Stimulated activated CD8-positive, alpha-beta memory T cell treated with anti-CD3 and anti-CD28 coated beads, Interleukin-2, amount 100 ng/mL, for 1 hour (primary cell): ENCODE results near the gene SLC22A17.
"Not testable (repeated sequence)": the region's sequence is repeated elsewhere in the genome, so short reads cannot be mapped to it uniquely, and the experiment has no call there.

Source experiments
- DNase-seq, 2 donors: peaks; one replicate each; pipeline ENCODE4 v3.0.0-alpha.2; 2020; ENCODE audit warnings: low read depth in 2 of 2

SLC22A17 gene

GRCh38 chr14:23339506-23340268 lies 13.0 kb downstream of the SLC22A17 start:
- DNase-seq, result no peak

GRCh38 chr14:23335623-23336022 lies 17.1 kb downstream of the SLC22A17 start:
- no peak for DNase-seq

- DNase-seq, result peak; percentile 30 to 37
Observed at GRCh38 chr14:23327947-23328744, 24.5 kb downstream of the SLC22A17 start.

DNA sequence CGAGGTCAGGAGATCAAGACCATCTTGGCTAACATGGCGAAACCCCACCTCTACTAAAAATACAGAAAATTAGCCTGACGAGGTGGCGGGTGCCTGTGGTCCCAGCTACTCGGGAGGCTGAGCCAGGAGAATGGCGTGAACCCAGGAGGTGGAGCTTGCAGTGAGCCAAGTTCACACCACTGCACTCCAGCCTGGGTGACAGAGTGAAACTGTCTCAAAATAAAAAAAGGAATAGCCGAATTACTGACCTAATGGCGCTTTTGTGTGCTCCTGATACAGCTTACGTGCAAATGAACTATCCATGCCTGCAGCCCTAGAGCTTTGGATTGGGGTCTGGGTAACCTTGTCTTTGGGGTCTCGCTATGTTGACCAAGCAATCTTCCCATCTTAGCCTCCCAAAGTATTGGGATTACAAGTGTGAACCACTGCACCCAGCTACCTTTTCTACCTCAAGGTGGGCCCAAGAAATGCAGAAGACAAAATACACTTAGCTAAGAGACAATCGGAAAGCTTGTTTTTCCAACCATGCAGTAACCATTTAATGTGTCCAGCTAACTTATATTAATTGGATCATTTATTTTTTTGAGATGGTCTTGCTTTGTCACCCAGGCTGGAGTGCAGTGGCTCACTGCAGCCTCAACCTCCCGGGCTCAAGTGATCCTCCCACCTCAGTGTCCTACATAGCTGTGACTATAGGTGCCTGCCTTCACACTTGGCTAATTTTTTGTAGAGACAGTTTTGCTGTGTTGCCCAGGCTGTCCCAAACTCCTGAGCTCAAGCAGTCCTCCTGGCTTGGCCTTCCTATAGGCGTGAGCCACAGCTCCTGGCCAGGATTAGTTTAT lies 26.0 kb downstream of the SLC22A17 start:
- no peak for DNase-seq

- DNase-seq, result not testable (repeated sequence)
Observed at GRCh38 chr14:23325746-23326145, 26.9 kb downstream of the SLC22A17 start.

GRCh38 chr14:23324993-23325392 lies 27.7 kb downstream of the SLC22A17 start:
- DNase-seq, result no peak

DNA sequence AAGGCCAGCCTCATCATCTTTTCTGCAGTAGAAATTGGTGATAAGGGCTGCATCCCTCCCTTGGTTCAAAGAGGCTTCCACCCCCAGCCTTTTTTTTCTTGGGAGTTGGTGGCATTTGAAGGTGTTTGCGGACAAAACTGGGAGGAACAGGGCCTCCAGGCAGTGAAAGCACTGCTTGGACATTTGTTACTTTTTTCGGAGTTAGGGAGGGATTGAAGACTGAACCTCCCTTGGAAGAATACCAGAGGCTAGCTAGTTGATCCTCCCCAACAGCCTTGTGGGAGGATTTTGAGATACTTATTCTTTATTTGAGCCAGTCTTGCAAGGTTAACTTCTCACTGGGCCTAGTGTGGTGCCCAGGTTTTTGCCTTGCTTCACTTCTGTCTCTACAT lies 28.2 kb downstream of the SLC22A17 start:
- no peak for DNase-seq

DNA sequence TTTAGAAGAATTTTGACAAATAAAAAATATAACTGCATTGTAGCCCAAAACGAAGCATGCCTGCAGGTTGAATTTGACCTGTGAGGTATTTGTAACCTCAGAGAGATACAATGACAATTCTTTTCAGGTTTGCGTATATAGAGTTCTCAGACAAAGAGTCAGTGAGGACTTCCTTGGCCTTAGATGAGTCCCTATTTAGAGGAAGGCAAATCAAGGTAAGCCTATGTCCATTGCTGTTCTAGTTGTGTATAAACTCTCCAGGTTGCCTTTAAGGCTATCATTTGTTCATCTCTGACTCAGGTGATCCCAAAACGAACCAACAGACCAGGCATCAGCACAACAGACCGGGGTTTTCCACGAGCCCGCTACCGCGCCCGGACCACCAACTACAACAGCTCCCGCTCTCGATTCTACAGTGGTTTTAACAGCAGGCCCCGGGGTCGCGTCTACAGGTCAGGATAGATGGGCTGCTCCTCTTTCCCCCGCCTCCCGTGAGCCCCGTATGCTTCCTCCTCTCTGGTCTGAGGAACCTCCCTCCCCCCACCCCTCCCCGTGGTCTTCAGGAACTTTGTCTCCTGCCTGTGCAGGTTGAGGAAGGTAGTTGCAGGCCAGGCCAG lies 28.7 kb downstream of the SLC22A17 start:
- no peak for DNase-seq

DNA sequence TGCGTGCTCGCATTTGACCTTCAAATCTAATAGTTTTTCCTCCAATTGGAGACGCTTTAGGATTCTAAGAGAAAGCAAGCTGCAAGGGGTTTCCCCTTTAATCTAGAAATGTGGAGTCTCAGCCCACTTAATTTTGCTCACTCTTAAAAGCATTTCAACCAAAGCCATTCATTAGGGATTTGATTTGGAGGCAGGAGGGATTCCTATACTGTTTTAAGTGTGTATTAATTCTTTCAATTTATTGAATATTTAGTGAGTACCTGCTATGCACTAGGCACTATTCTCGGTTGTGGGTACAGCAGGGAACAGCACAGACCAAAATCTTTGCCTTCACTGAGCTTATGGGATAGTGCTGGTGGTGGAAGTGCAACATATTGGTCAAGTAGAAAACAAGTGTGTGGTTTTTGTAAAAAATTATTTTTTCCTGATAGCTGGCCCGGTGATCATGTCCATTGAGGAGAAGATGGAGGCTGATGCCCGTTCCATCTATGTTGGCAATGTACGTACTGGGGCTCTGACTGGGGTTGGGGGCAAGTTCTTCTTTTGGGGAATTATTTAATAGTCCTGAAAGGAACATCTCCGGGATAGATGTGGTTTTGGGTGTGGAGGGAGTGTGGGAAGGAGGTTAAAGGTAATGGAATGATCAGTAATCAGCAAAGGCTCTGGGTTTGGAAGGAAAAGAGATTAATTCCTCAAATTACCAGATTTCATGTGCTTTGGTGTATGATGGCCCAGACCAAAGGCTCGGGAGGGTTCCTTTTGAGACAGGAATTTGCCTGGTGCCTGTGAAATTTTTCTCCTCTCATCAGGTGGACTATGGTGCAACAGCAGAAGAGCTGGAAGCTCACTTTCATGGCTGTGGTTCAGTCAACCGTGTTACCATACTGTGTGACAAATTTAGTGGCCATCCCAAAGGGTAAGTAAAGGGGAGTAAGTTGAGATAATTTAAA lies 29.8 kb downstream of the SLC22A17 start:
- DNase-seq, result no peak

DNA sequence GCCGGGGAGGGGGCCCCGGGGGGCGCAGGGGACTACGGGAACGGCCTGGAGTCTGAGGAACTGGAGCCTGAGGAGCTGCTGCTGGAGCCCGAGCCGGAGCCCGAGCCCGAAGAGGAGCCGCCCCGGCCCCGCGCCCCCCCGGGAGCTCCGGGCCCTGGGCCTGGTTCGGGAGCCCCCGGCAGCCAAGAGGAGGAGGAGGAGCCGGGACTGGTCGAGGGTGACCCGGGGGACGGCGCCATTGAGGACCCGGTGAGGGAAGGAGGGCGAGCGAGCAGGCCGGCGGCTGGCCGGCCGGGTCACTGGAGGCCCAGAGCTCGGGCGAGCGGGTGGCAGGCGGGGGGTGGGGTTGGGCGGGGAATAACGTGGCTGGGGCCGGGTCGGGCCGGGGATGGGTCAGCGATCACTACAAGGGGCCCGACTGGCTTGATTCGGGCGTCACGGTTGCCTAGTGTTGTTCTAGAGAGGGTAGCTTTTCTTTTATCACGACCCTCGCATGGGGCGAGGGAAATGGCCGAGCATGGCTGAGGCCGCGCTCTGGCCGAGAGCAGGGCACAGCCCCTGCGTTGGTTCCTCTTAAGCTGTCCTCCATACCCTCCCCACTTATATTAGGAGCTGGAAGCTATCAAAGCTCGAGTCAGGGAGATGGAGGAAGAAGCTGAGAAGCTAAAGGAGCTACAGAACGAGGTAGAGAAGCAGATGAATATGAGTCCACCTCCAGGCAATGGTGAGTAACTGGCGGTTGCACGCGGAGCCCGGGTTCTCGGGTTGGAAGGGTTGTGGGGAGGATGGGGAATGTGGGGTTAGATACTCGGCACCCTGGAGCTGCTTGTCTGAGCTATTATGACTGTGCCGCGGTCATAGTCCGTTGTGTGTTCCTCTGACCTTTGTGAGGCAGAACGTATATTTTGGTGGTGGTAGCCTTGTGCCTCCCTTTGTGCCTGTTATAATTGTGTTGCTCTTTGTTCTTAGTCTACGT lies 30.8 kb downstream of the SLC22A17 start:
- no peak for DNase-seq

GRCh38 chr14:23320584-23321571 lies 31.8 kb downstream of the SLC22A17 start, which contains the start of gene PABPN1:
Gene PABPN1 (plus strand): TSS chr14:23321457. CDS start chr14:23321470, 13 bp downstream.
- DNase-seq, result peak; percentile 91 to 93

DNA sequence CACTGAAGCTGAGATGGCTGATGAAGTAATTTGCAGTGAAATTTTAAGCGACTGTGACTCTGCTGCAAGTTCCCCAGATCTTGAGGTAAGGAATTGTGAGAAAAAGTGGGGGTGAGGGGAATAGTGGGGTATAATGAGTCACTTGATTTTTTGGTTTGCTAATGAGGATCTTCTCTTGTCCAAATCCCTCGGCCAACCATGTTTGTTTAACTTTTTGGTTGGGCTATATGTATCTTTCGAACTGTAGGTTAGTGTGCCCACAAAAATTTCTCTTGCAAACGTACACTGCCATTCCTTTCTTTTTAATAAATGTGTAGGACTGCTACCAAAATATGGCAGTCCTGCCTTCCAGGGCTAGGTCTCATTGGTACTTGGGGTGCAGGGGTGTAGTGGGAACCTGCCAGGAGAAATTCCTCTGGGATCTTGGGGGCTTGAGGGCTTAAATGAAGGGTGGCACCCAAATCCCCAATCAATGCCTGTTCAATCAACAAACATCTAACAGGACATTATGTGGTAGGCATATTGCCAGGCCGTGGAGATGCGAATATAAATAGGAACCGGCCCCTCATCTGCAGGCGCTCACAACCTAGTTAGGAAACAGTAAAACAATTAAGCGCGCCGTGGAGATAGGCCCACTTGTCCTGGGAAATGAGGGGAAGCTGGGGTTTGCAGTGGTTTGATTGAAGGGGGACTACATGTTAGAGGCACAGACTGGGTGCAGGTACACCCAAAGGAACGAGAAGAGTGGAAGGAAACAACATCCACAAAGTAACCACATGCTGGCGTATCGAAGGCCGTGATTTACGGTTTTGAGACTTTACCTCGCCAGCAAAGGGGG lies 32.7 kb downstream of the SLC22A17 start:
- DNase-seq, result no peak

- DNase-seq, result no peak
Observed at GRCh38 chr14:23316300-23316699, 36.4 kb downstream of the SLC22A17 start.

DNA sequence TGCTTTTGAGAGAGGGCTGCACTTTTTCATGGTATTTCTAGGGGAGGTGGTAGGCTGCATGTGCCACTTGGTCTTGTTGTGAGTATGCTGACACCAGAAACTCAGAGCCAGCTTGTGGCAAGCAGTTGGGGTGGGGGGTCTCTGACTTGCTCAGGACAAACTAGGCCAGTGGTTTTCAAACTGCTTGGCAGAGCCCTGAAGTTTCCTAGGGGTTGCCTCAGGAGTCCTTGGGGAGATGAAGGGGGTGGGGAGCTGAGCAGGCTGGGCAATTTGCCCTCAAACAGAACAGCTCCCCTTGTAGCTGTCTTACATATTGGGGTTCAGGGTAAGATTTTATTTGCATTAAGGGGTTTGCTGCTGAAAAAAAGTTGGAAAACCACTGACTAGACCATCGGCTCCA lies 42.1 kb downstream of the SLC22A17 start:
- no peak for DNase-seq

- DNase-seq, result no peak
Observed at GRCh38 chr14:23308721-23309445, 43.8 kb downstream of the SLC22A17 start.
